GM21423 (cell line): ENCODE results near the gene SIPA1L3.

Experiments
- ATAC-seq: cut with Tn5 transposase; IDR thresholded peaks from one replicate; pipeline ENCODE4 v1.9.1; 2021; ENCODE audit warnings: mild to moderate bottlenecking, moderate library complexity; ENCODE audit not compliant: unreplicated experiment

SIPA1L3 gene

DNA sequence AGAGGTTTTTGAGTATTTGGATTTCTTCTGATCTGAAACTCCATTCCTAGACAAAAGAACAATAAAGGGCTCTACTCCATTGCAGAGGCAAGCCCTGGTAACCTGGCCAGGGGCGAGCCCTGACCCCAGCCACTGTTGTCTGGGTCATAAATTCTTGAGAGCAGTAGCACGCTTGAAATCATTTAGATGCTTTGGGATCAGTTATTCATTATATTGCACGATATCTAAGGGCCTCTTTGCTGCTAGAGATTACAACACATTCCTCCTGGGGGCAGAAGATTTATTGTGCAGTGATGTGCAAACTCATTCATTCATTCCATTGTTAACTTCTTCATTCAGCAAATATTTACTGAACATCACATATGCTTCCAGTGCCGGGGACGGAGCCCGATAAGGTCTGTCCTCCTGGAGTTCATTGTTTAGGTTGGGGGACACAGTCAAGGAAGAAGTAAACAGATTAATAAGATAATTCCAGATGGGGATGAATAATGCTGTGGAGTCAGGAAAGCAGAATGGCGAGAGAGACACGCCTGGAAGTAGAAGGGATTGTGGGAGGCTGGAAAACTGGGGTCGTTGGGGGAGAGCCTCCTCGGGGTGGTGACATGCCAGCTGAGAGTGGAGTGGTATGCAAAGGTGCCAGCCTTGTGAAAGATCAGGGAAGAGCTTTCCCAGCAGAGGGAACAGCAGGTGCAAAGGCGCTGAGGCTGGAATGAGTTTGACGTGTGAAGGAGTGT lies 34.9 kb downstream of the SIPA1L3 start:
- ATAC-seq: no peak

DNA sequence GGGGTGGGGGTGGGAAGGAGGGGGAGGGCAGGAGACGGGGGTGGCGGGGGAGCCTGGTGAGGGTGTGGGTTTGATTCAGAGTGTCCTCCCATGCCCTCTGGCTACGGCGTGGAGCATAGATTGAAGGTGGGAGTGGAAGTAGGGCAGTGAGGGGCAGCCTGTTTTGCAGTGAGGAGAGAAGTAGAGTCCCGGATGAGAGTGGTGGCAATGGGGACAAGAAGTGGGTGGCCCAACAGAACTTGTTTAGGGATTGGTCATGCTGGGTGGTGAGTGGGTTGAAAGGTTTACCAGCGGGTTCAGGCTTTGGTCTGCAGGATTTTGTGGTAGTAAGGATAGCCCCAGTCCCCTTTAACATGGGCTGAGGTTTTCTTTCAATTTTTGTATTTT lies 35.5 kb downstream of the SIPA1L3 start:
- ATAC-seq: no peak

DNA sequence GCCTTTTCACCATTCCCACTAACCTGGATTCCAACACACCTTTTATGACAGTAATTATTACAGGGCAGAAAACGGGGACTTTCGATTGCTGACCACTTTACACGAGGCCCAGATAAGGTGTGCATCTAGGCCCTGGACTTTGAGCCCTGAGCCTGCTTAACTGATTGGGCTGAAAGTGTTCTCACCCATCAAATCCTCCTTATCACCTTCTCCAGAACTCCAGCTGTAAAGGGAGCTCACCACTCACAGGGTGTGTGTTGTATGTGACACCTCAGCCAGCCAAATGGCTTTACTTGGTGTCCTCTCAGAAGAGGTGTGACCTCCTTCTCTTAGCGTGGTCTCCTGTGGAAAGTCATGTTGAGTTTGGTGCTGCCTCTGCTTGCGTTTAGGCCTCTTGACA lies 36.5 kb downstream of the SIPA1L3 start:
- ATAC-seq: no peak

DNA sequence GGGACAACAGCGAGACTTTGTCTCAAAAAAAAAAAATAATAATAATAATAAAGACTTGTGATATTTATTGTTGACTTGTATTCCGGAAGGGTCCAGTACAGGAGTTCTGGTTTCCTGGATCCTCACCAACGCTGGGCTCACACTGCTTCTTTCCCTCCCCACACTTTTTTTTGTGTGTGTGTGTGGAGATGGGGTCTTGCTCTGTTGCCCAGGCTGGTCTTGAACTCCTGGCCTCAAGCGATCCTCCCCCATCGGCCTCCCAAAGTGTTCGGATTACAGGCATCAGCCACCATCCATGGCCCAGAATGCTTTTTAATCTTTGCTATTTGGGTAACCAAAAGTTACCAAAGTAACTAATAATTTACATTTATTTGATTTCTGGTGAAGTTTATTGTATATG lies 39.1 kb downstream of the SIPA1L3 start:
- no peak for ATAC-seq

GRCh38 chr19:37947778-37948177 lies 40.8 kb downstream of the SIPA1L3 start:
- no peak for ATAC-seq

- ATAC-seq: no peak
Observed at GRCh38 chr19:37948362-37948761, 41.4 kb downstream of the SIPA1L3 start.

DNA sequence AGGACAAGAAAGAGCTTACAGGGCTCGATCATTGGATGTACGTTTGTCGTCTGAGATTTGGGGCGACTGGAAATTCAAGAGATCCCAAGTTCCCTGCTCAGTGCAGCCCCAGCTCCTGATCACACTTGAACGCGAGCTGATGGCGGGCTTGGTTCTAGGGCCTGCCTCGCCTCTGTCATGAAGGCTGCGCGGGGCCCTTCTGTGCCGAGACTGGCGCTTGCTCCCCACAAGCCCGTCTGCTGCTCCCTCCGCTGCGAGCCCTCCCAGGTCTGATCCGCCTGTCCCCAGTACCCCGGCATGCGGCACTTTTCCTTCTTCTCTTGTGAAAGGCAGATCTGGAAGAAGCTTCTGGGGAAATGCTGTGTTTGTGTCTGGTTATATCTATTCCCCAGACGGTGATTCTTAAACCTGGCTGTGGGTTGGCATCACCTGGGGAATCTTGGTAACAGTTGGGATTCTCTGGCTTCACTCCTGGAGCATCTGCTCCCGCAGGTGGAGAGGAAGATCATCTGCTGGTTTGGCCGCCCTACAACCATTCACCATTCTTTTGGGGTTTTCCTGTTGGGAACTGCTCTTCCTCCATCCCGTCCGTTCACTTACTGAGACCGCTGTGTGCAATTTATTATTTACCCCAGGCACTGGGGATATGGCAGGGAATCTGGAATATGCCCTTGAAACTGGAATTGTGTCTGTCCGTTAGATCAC lies 43.6 kb downstream of the SIPA1L3 start:
- ATAC-seq: no peak

GRCh38 chr19:37951816-37952210 lies 44.8 kb downstream of the SIPA1L3 start:
- no peak for ATAC-seq

GRCh38 chr19:37953171-37953917 lies 46.3 kb downstream of the SIPA1L3 start:
- no peak for ATAC-seq

DNA sequence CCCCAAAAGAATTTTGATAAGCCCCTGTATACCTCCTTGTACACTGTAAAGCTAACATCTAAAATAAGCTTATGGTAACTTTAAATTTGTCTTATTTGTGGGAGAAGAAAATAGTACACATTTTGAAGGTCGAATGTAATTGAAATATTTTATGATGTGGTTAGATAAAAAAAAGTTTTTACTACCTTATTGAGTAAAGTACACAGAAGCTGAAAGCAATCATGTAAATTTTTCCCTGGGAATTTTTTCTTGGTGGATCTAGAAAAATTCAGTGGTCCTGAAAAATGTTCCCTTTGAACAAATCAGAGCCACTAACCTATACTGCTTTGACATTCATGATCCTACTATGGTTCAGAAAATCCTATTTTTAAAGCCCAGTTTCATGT lies 46.9 kb downstream of the SIPA1L3 start:
- ATAC-seq: no peak

GRCh38 chr19:37954421-37954874 lies 47.4 kb downstream of the SIPA1L3 start:
- no peak for ATAC-seq

DNA sequence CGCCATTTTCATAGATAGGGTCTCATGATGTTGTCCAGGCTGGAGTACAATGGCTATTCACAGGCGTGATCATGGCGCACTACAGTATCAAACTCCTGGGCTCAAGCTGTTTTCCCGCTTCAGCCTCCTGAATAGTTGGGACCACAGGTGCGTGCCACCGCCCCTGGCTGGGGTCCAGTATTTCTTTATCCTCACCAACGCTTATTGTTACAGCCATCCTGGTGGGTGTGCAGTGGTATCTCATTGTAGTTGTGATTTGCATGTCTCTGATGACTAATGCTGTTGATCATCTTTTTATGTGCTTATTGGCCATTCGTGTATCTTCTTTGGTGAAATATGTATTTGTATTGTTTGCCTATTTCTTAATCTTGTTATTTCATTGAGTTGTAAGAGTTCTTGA lies 49.0 kb downstream of the SIPA1L3 start:
- no peak for ATAC-seq

DNA sequence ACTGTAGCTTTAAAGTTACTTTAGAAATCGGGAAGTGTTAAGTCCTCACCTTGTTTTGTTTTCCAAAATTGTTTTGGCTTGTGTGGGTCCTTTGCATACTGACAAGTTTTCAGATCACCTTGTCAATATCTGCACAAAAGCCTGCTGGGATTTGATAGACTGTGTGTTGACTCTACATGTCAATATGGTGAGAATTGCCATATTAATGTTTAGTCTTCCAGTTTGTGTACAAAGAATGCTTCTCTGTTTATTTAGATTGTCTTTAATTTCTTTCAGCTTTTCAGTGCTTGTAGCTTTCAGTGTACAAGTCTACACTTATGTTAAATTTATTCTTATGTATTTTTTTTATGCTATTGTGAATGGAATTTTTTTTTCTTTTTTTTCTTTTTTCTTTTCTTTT lies 50.2 kb downstream of the SIPA1L3 start:
- no peak for ATAC-seq

DNA sequence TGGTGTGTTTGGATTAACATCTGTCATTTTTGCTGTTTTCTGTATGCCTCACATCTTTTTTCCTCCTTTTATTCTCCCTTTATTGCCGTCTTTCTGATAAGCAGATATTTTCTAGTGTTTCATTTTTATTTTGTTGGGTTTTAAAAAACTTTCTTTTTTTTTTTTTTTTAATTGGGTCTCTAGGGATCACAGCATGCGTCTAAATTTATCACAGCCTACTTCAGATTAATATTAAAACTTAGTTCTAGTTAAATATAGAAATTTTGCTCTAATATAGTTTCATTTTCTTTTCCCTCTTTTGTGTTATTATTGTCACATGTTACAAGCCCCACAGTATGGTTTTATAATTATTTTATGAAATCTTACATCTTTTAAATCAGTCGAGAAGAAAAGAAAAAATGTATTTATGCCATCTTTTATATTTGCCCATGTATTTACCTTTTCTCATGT lies 52.7 kb downstream of the SIPA1L3 start:
- no peak for ATAC-seq

DNA sequence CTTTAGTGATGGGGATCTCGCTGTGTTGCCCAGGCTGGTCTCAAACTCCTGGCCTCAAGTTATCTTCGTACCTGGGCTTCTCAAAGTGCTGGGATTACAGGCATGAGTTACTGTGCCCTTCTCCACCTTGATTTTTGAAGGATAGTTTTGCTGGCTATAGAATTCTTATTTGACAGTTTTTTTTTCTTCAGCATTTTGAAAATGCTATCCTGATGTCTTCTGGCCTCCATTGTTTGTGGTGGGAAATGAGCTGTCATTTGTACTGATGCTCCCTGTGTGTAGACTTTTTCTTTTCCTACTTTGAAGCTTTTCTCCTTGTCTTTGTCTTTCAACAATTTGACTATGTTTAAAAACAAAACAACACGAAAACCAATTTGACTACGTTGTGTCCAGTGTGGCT lies 54.2 kb downstream of the SIPA1L3 start:
- no peak for ATAC-seq

- ATAC-seq: no peak
Observed at GRCh38 chr19:37963190-37963936, 56.4 kb downstream of the SIPA1L3 start.

GRCh38 chr19:37964109-37964508 lies 57.1 kb downstream of the SIPA1L3 start:
- no peak for ATAC-seq

DNA sequence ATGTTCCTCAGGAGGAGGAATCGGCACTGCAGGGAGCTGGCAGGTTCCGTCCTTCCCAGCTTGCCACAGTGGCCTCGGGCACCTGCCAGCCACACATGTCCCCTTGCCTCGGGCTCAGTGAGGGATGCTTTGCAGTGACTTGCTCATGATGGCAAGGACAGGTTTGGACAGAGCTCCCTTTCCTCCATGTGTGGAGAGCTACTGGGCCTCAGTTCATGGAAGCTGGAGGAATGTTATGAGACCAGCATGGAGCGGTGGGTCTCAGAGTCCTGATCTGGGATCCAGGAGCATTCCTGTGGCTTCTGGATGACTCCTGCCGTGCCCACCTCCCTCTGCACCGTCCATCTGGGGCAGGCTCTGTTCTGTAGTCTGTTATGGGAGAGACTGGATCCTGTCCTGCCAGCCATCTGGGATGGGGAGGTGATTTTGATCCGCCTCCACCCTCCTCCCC lies 59.2 kb downstream of the SIPA1L3 start:
- no peak for ATAC-seq

DNA sequence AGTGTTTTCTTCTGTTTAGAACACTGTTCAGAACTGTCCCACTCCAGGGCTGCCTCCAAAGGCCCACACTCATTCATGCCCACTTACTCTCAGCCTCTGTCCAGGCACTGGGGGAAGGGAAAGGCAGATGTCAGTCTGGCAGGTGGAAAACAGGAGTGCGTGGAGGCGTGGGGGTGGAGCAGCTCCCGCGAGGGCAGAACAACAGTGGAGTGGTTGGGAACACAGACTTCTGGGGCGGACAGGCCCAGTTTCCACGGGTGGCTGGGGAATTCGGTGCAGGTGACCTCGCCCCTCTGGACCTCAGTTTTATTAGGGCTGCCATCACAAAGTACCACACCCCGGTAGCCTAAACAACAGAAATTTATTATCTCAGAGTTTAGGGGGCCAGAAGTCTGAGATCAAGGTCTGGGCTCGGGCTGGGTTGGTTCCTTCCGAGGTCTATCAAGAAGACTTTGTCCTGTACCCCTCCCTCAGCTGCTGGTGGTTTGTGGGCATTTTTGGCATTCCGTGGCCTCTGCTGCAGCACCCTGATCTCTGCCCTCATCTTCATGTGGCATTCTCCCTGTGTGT lies 59.7 kb downstream of the SIPA1L3 start:
- ATAC-seq: no peak

- no peak for ATAC-seq
Observed at GRCh38 chr19:37969695-37970094, 62.7 kb downstream of the SIPA1L3 start.

DNA sequence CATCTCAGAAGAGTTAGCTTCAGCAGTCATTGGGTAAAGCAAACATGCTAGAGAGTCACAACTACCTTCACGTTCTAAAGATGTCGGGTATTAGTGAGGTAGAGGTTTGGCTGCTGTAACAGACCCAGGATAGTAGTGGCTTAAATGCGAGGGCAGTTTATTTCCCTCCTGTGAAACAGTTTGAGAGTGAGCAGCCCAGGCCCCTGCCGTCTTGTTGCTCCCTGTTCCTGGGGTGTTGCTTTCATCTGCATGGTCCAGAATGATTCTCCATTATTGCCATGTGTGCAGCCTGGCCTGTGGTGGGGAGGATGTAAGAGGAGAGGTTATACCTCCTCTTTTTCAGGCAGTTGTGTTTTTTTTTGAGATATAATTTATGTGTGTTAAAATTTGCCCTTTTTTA lies 63.7 kb downstream of the SIPA1L3 start:
- no peak for ATAC-seq
